ENCODE data around the gene OR2S2. TPM values are rescaled to one million over a fixed set of nuclear protein-coding genes. Genes with fewer than 3 reads are reported as not detected.
"Not testable (repeated sequence)": the region's sequence is repeated elsewhere in the genome, so short reads cannot be mapped to it uniquely, and the experiment has no call there.

Gene OR2S2
- total RNA-seq (ENCODE audit: unreplicated experiment), result not detected
- long read RNA-seq, result 0 reads

GRCh38 chr9:35958104-35958837 is at the start of gene OR2S2:
Gene OR2S2, minus strand, starts transcription at chr9:35958154. Its CDS starts 56 bp downstream, at chr9:35958098.
- H3K4me1 Mint-ChIP-seq (ENCODE audit: low read depth, unreplicated experiment), result peaks cover 9% of the 10 kb centered on the region
- no peak for TF ChIP-seq CTCF (IDR thresholded peaks at IDR 0.05; ENCODE audit: partially characterized antibody, unreplicated experiment)
- no peak within 1 kb of the TSS for H3K4me3 Mint-ChIP-seq (ENCODE audit: unreplicated experiment)
- H3K9me3 Mint-ChIP-seq (ENCODE audit: unreplicated experiment), result peaks cover 6% of the 10 kb centered on the region
- H3K27ac Mint-ChIP-seq (ENCODE audit: unreplicated experiment), result peak within 1 kb of the TSS; percentile 31
- no peaks in the 10 kb centered on the region for H3K27me3 Mint-ChIP-seq (ENCODE audit: unreplicated experiment)
- H3K36me3 Mint-ChIP-seq (ENCODE audit: unreplicated experiment), result no peaks in the 10 kb centered on the region
- DNase-seq, result no peak

- no peak overlapping the region for H3K4me3 Mint-ChIP-seq (ENCODE audit: unreplicated experiment)
- no peaks in the 10 kb centered on the region for H3K4me1 Mint-ChIP-seq (ENCODE audit: low read depth, unreplicated experiment)
- no peaks in the 10 kb centered on the region for H3K9me3 Mint-ChIP-seq (ENCODE audit: unreplicated experiment)
- H3K36me3 Mint-ChIP-seq (ENCODE audit: unreplicated experiment), result peaks cover 9% of the 10 kb centered on the region
- H3K27ac Mint-ChIP-seq (ENCODE audit: unreplicated experiment), result no peak overlapping the region
- H3K27me3 Mint-ChIP-seq (ENCODE audit: unreplicated experiment), result peaks cover 7% of the 10 kb centered on the region
- no peak for DNase-seq
- no peak for TF ChIP-seq CTCF (IDR thresholded peaks at IDR 0.05; ENCODE audit: partially characterized antibody, unreplicated experiment)
These were observed 49.4 kb upstream of the OR2S2 start for GRCh38 chr9:36007316-36007708.

- no peaks in the 10 kb centered on the region for H3K9me3 Mint-ChIP-seq (ENCODE audit: unreplicated experiment)
- H3K36me3 Mint-ChIP-seq (ENCODE audit: unreplicated experiment), result peaks cover 9% of the 10 kb centered on the region
- H3K27ac Mint-ChIP-seq (ENCODE audit: unreplicated experiment), result no peak overlapping the region
- DNase-seq, result no peak
- no peaks in the 10 kb centered on the region for H3K4me1 Mint-ChIP-seq (ENCODE audit: low read depth, unreplicated experiment)
- H3K4me3 Mint-ChIP-seq (ENCODE audit: unreplicated experiment), result no peak overlapping the region
- H3K27me3 Mint-ChIP-seq (ENCODE audit: unreplicated experiment), result peaks cover 5% of the 10 kb centered on the region
- TF ChIP-seq CTCF (IDR thresholded peaks at IDR 0.05; ENCODE audit: partially characterized antibody, unreplicated experiment), result no peak
These were observed 48.8 kb upstream of the OR2S2 start for GRCh38 chr9:36006549-36007315.

- H3K4me3 Mint-ChIP-seq (ENCODE audit: unreplicated experiment), result no peak overlapping the region
- TF ChIP-seq CTCF (IDR thresholded peaks at IDR 0.05; ENCODE audit: partially characterized antibody, unreplicated experiment), result no peak
- no peaks in the 10 kb centered on the region for H3K9me3 Mint-ChIP-seq (ENCODE audit: unreplicated experiment)
- peaks cover 4% of the 10 kb centered on the region for H3K27me3 Mint-ChIP-seq (ENCODE audit: unreplicated experiment)
- no peak for DNase-seq
- H3K4me1 Mint-ChIP-seq (ENCODE audit: low read depth, unreplicated experiment), result no peaks in the 10 kb centered on the region
- H3K36me3 Mint-ChIP-seq (ENCODE audit: unreplicated experiment), result peaks cover 9% of the 10 kb centered on the region
- no peak overlapping the region for H3K27ac Mint-ChIP-seq (ENCODE audit: unreplicated experiment)
These were observed 47.9 kb upstream of the OR2S2 start for GRCh38 chr9:36005891-36006290.

- Mint-ChIP-seq H3K27ac (ENCODE audit: unreplicated experiment) (no peak overlapping the region), H3K4me3 (ENCODE audit: unreplicated experiment) (no peak overlapping the region), H3K36me3 (ENCODE audit: unreplicated experiment) (no peaks in the 10 kb centered on the region), H3K27me3 (ENCODE audit: unreplicated experiment) (no peaks in the 10 kb centered on the region), H3K9me3 (ENCODE audit: unreplicated experiment) (no peaks in the 10 kb centered on the region), H3K4me1 (ENCODE audit: low read depth, unreplicated experiment) (no peaks in the 10 kb centered on the region)
- no peak for DNase-seq
- no peak for TF ChIP-seq CTCF (IDR thresholded peaks at IDR 0.05; ENCODE audit: partially characterized antibody, unreplicated experiment)
These were observed 40.4 kb upstream of the OR2S2 start for GRCh38 chr9:35998333-35998732.

GRCh38 chr9:35997016-35997415 is 39.1 kb upstream of the OR2S2 start:
- H3K4me1 Mint-ChIP-seq (ENCODE audit: low read depth, unreplicated experiment); H3K36me3 Mint-ChIP-seq (ENCODE audit: unreplicated experiment); DNase-seq; H3K27ac Mint-ChIP-seq (ENCODE audit: unreplicated experiment); H3K9me3 Mint-ChIP-seq (ENCODE audit: unreplicated experiment); H3K27me3 Mint-ChIP-seq (ENCODE audit: unreplicated experiment); H3K4me3 Mint-ChIP-seq (ENCODE audit: unreplicated experiment): not testable (repeated sequence)
